Activated B cell treated with CpG ODN at 0.5 μM for 24 hours (primary cell): Measurements from ENCODE around the gene TOM1. TPM values are rescaled to one million over a fixed set of nuclear protein-coding genes. Genes with fewer than 3 reads are reported as not detected.

Experiments
- ATAC-seq: fragments of 200-7000 bp; cut with Tn5 transposase; one replicate; pipeline ENCODE4 v1.10.0; 2021; ENCODE audit warnings: low read depth, mild to moderate bottlenecking, moderate library complexity
- CTCF ChIA-PET: fragments of 350-600 bp; sonication (Branson Sonifier 250); formaldehyde crosslinking; loops from one replicate; lab custom pipeline; 2021; ENCODE audit warnings: antibody characterized with exemption; lab: Charles Lee
- POLR2A ChIA-PET: fragments of 350-600 bp; sonication (Branson Sonifier 250); formaldehyde crosslinking; loops from one replicate; lab custom pipeline; 2021; ENCODE audit warnings: antibody characterized with exemption; lab: Charles Lee
- DNase-seq: peaks from one replicate; pipeline ENCODE4 v3.0.0; 2022
- H3K27ac Mint-ChIP-seq: one replicate; pipeline ENCODE4 v1.8.0; 2020; ENCODE audit warnings: mixed read lengths
- H3K27me3 Mint-ChIP-seq: one replicate; pipeline ENCODE4 v1.8.0; 2021; ENCODE audit warnings: mixed read lengths
- H3K36me3 Mint-ChIP-seq: one replicate; pipeline ENCODE4 v1.8.0; 2021; ENCODE audit warnings: low read depth, mixed read lengths
- H3K4me1 Mint-ChIP-seq: one replicate; pipeline ENCODE4 v1.8.0; 2021; ENCODE audit warnings: mixed read lengths
- H3K4me3 Mint-ChIP-seq: one replicate; pipeline ENCODE4 v1.8.0; 2020; ENCODE audit warnings: mild to moderate bottlenecking, mixed read lengths
- H3K9me3 Mint-ChIP-seq: one replicate; pipeline ENCODE4 v1.8.0; 2020; ENCODE audit warnings: mixed read lengths
- intact Hi-C: fragments of 100-400 bp; cut with micrococcal nuclease; formaldehyde crosslinking; loops from one replicate; pipeline ENCODE4 v1.15.1; 2024
- total RNA-seq: library from RNA; stranded (reverse); gene quantifications from 2 replicates; pipeline ENCODE4 v1.2.3, GENCODE V29; 2022
- TF ChIP-seq, protein P1 (sequence below): fragments of 200-600 bp; IDR thresholded peaks from one replicate; pipeline ENCODE4 v1.8.0; 2022; ENCODE audit warnings: antibody characterized with exemption, mild to moderate bottlenecking

The TOM1 gene
- total RNA-seq, 1 donor from 2014 or later, result 40.8 TPM

DNA sequence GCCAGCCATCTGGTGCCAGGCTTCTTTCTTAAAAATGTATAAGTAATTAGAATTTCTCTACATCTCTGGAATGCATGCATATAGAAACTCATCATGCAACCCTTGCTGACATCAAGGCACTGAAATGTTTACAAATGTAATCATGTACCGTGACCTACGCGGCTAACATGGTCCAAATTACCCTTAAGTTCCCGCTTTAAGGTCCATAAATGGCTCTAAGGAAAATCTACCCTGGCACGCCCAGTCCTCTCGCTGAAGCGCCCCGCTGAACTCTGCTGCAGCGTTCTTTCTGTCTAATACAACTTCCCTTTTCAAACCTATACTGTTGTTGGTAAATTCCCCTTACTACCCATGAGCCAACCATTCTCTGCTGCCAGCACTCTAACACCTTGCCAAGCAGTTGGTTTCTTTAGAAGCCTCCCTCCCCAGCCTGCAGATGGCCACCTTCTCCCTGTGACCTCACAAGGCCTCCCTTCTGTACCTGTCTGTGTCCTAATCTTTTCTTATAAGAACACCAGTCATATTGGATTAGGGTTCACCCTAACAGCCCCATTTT lies 67.7 kb downstream of the TOM1 start:
- ATAC-seq, result peak; percentile 95
- no peaks in the 10 kb centered on the region for H3K27me3 Mint-ChIP-seq
- POLR2A ChIA-PET, result interaction anchor here (1.0 to 1.4 kb wide), 3 partner anchors 15 to 43 kb away, joined by 3 to 5 read pairs (median 3); no protein-coding TSS in a partner anchor
- DNase-seq, result peak; percentile 49
- peak overlapping the region; percentile 45 for H3K4me3 Mint-ChIP-seq
- peak overlapping the region; percentile 88 for H3K27ac Mint-ChIP-seq
- no peaks in the 10 kb centered on the region for H3K36me3 Mint-ChIP-seq
- TF ChIP-seq, protein P1, sequence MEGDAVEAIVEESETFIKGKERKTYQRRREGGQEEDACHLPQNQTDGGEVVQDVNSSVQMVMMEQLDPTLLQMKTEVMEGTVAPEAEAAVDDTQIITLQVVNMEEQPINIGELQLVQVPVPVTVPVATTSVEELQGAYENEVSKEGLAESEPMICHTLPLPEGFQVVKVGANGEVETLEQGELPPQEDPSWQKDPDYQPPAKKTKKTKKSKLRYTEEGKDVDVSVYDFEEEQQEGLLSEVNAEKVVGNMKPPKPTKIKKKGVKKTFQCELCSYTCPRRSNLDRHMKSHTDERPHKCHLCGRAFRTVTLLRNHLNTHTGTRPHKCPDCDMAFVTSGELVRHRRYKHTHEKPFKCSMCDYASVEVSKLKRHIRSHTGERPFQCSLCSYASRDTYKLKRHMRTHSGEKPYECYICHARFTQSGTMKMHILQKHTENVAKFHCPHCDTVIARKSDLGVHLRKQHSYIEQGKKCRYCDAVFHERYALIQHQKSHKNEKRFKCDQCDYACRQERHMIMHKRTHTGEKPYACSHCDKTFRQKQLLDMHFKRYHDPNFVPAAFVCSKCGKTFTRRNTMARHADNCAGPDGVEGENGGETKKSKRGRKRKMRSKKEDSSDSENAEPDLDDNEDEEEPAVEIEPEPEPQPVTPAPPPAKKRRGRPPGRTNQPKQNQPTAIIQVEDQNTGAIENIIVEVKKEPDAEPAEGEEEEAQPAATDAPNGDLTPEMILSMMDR, result no peak
- intact Hi-C loops, result loop anchor here (1.0 kb wide), 3 partner anchors 10 to 43 kb away; no protein-coding TSS in a partner anchor
- CTCF ChIA-PET, result interaction anchor here (1.4 to 1.7 kb wide), 2 partner anchors 16 to 43 kb away, joined by 5 to 13 read pairs; no protein-coding TSS in a partner anchor
- peaks cover 60% of the 10 kb centered on the region for H3K4me1 Mint-ChIP-seq
- no peaks in the 10 kb centered on the region for H3K9me3 Mint-ChIP-seq

DNA sequence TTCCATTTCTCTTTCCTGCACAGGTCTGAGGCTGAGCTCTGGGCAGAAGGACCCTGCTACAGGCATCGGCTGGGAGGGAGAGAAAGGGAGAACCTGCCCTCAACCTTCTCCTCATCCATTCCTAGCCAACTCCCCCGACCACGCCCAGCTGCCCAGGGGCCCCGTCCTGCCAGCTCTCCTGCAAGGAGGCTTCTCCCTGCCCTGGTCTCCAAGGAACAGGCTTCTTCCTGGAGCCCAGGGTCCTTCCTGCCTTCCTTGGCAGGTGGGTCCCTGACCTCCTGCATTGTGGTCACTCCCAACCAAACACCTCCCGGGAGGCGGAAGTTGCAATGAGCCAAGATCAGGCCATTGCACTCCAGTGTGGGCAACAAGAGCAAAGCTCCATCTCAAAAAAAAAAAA lies 68.7 kb downstream of the TOM1 start:
- H3K4me3 Mint-ChIP-seq, result no peak overlapping the region
- no peak overlapping the region for H3K27ac Mint-ChIP-seq
- H3K9me3 Mint-ChIP-seq, result no peaks in the 10 kb centered on the region
- DNase-seq (no peak), ATAC-seq (no peak)
- CTCF ChIA-PET, result interaction anchor here (0.6 to 1.7 kb wide), 4 partner anchors 16 to 45 kb away, joined by 3 to 13 read pairs (median 4); no protein-coding TSS in a partner anchor
- TF ChIP-seq, protein P1, result no peak
- intact Hi-C loops, result no loop called here
- H3K4me1 Mint-ChIP-seq, result peaks cover 52% of the 10 kb centered on the region
- no peaks in the 10 kb centered on the region for H3K36me3 Mint-ChIP-seq
- POLR2A ChIA-PET, result interaction anchor here (1.0 to 1.6 kb wide), 4 partner anchors 9 to 42 kb away, joined by 3 to 5 read pairs (median 4); no protein-coding TSS in a partner anchor
- no peaks in the 10 kb centered on the region for H3K27me3 Mint-ChIP-seq

GRCh38 chr22:35369996-35370395 lies 70.3 kb downstream of the TOM1 start:
- Mint-ChIP-seq H3K9me3 (no peaks in the 10 kb centered on the region), H3K4me3 (no peak overlapping the region), H3K4me1 (peaks cover 49% of the 10 kb centered on the region), H3K27ac (no peak overlapping the region), H3K27me3 (no peaks in the 10 kb centered on the region), H3K36me3 (no peaks in the 10 kb centered on the region)
- ATAC-seq (no peak), DNase-seq (no peak)
- ChIA-PET POLR2A (interaction anchor here (3.0 to 3.9 kb wide), 2 partner anchors 17 to 41 kb away, joined by 12 to 36 read pairs; no protein-coding TSS in a partner anchor), CTCF (interaction anchor here (1.5 to 2.5 kb wide), 2 partner anchors 17 to 40 kb away, joined by 5 to 13 read pairs; no protein-coding TSS in a partner anchor)
- TF ChIP-seq, protein P1, result no peak
- intact Hi-C loops, result no loop called here

- POLR2A ChIA-PET, result interaction anchor here (1.0 kb wide), 1 partner anchor 37 kb away, joined by 3 read pairs; no protein-coding TSS in a partner anchor
- ATAC-seq, result no peak
- Mint-ChIP-seq H3K4me3 (no peak overlapping the region), H3K9me3 (no peaks in the 10 kb centered on the region), H3K36me3 (no peaks in the 10 kb centered on the region), H3K27me3 (no peaks in the 10 kb centered on the region), H3K27ac (no peak overlapping the region), H3K4me1 (peaks cover 42% of the 10 kb centered on the region)
- CTCF ChIA-PET, result no interaction called here
- TF ChIP-seq, protein P1, result no peak
- DNase-seq, result no peak
- intact Hi-C loops, result no loop called here
Measured at GRCh38 chr22:35373781-35374180, 74.1 kb downstream of the TOM1 start.

DNA sequence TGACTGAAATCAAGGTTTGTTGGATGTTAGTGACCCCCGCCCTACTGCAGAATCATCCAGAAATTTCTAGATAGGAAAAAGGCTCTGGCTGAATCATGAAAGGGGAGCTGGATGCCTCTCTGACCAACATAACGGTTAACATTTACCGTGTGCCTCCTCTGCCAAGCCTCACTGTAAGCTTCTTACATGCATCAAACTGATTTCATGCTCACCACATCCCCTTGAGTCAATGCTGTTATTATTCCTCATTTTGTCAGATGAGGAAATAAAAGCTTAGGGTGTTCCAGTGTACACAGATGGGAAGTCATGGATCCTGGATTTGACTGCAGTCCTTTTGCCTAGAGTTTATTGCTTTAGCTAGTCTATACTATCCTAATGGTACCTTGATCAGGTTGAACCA lies 75.3 kb downstream of the TOM1 start:
- ATAC-seq (no peak), DNase-seq (no peak)
- H3K9me3 Mint-ChIP-seq, result no peaks in the 10 kb centered on the region
- TF ChIP-seq, protein P1, result no peak
- H3K4me1 Mint-ChIP-seq, result peaks cover 44% of the 10 kb centered on the region
- intact Hi-C loops, result no loop called here
- no peaks in the 10 kb centered on the region for H3K36me3 Mint-ChIP-seq
- POLR2A ChIA-PET, result interaction anchor here (0.5 to 3.4 kb wide), 5 partner anchors 18 to 35 kb away, joined by 3 to 43 read pairs (median 4); no protein-coding TSS in a partner anchor
- H3K27ac Mint-ChIP-seq, result no peak overlapping the region
- no peak overlapping the region for H3K4me3 Mint-ChIP-seq
- H3K27me3 Mint-ChIP-seq, result no peaks in the 10 kb centered on the region
- CTCF ChIA-PET, result interaction anchor here (1.0 kb wide), 1 partner anchor 35 kb away, joined by 6 read pairs; no protein-coding TSS in a partner anchor
